Uterus (tissue), 2 donors: ENCODE measurements around the gene CDKAL1.

Experiments
- POLR2A ChIP-seq, 2 donors: fragments of 450-650 bp; IDR thresholded peaks; one replicate each; pipeline ENCODE4 v1.6.1; 2016; ENCODE audit warnings: antibody characterized with exemption in 2 of 2, mild to moderate bottlenecking in 1 of 2, moderate library complexity in 1 of 2
- TF ChIP-seq, protein P1 (sequence below), 4 experiments: fragments of 200-600 bp in 2 of 4; fragments of 450-650 bp in 2 of 4; sonication (generic) in 2 of 4; IDR thresholded peaks; one replicate each; pipeline ENCODE4 v1.5.1; 2016 to 2019; ENCODE audit warnings: antibody characterized with exemption in 4 of 4, mild to moderate bottlenecking in 2 of 4, moderate library complexity in 1 of 4

- TF ChIP-seq, protein P1, sequence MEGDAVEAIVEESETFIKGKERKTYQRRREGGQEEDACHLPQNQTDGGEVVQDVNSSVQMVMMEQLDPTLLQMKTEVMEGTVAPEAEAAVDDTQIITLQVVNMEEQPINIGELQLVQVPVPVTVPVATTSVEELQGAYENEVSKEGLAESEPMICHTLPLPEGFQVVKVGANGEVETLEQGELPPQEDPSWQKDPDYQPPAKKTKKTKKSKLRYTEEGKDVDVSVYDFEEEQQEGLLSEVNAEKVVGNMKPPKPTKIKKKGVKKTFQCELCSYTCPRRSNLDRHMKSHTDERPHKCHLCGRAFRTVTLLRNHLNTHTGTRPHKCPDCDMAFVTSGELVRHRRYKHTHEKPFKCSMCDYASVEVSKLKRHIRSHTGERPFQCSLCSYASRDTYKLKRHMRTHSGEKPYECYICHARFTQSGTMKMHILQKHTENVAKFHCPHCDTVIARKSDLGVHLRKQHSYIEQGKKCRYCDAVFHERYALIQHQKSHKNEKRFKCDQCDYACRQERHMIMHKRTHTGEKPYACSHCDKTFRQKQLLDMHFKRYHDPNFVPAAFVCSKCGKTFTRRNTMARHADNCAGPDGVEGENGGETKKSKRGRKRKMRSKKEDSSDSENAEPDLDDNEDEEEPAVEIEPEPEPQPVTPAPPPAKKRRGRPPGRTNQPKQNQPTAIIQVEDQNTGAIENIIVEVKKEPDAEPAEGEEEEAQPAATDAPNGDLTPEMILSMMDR (IDR thresholded peaks at IDR 0.05) = no peak
- TF ChIP-seq POLR2A (IDR thresholded peaks at IDR 0.05) = no peak
Observed at GRCh38 chr6:20712011-20712410, 177.8 kb downstream of the CDKAL1 start.
